Transverse colon (tissue), 4 donors: ENCODE measurements around the gene GOLGA3. TPM values are rescaled to one million over a fixed set of nuclear protein-coding genes. Genes with fewer than 3 reads are reported as not detected.
"Not testable (repeated sequence)": the region's sequence is repeated elsewhere in the genome, so short reads cannot be mapped to it uniquely, and the experiment has no call there.

Experiments used
- DNase-seq: peaks from one replicate; pipeline ENCODE4 v3.0.0-alpha.2; 2019
- H3K27ac ChIP-seq, 4 donors: fragments of 200-600 bp; sonication (generic); 2 replicates each; pipeline ENCODE4 v1.5.1; 2016 to 2018; ENCODE audit warnings: inconsistent platforms in 4 of 4
- H3K27me3 ChIP-seq: fragments of 200-600 bp; sonication (generic); 2 replicates; pipeline ENCODE4 v1.5.1; 2017; ENCODE audit warnings: inconsistent platforms
- H3K36me3 ChIP-seq, 4 donors: fragments of 200-600 bp; sonication (generic); 2 replicates each; pipeline ENCODE4 v1.5.1; 2017 to 2019; ENCODE audit warnings: inconsistent platforms in 4 of 4
- H3K4me1 ChIP-seq, 4 donors: fragments of 200-600 bp; sonication (generic); 2 replicates each; pipeline ENCODE4 v1.5.1; 2017 to 2020; ENCODE audit warnings: inconsistent platforms in 4 of 4
- H3K4me3 ChIP-seq, 4 donors: fragments of 200-600 bp; sonication (generic); 1 replicate in 1 of 4; 2 replicates in 3 of 4; pipeline versions ENCODE4 v1.5.1 to v1.6.1; 2017 to 2019; ENCODE audit warnings: inconsistent platforms in 4 of 4
- H3K9me3 ChIP-seq, 2 donors: fragments of 200-600 bp; sonication (generic); 2 replicates each; pipeline ENCODE4 v1.5.1; 2017 to 2019; ENCODE audit warnings: inconsistent platforms in 2 of 2
- EP300 ChIP-seq: sonication (generic); formaldehyde crosslinking; IDR thresholded peaks from one replicate; pipeline ENCODE4 v1.6.1; 2017; ENCODE audit warnings: antibody characterized with exemption, low read depth
- POLR2A ChIP-seq: fragments of 450-650 bp; IDR thresholded peaks from one replicate; pipeline ENCODE4 v1.6.1; 2016; ENCODE audit warnings: antibody characterized with exemption, mild to moderate bottlenecking, moderate library complexity
- POLR2AphosphoS5 ChIP-seq, 3 donors: sonication (generic); formaldehyde crosslinking; IDR thresholded peaks; one replicate each; pipeline ENCODE4 v1.6.1; 2016; ENCODE audit warnings: antibody characterized with exemption in 3 of 3
- WGBS, 2 donors: methylation state at CpG; one replicate each; pipeline ENCODE4 v1.1.5; 2018; ENCODE audit warnings: low coverage in 1 of 2; 5-methylcytosine and 5-hydroxymethylcytosine counted together
- in situ Hi-C, 4 donors: fragments of 200-750 bp; cut with MboI; loops; one replicate each; pipeline versions ENCODE4 v1.15.0 to v1.15.1; 2017; ENCODE audit warnings: low sequenced_read_pairs in 3 of 4, low pct_ligation_motif_present in 1 of 4, low pct_unique_long_range_greater_than_20kb in 1 of 4
- intact Hi-C: fragments of 100-400 bp; cut with DNase I; formaldehyde crosslinking; loops from one replicate; pipeline ENCODE4 v1.15.1; 2023; ENCODE audit warnings: low total_unique reads
- total RNA-seq, 4 donors: library from RNA; depleted of rRNA; stranded (reverse); fragments of >200 nt; gene quantifications; one replicate each; pipeline ENCODE4 v1.1.0, GENCODE V29; 2016
- TF ChIP-seq, protein P1 (sequence below), 5 experiments: fragments of 200-600 bp in 3 of 5; fragments of 450-650 bp in 2 of 5; sonication (generic) in 3 of 5; IDR thresholded peaks; 1 replicate in 2 of 5; 2 replicates in 3 of 5; pipeline ENCODE4 v1.5.1; 2016 to 2017; ENCODE audit warnings: antibody characterized with exemption in 5 of 5, inconsistent platforms in 3 of 5, mild to moderate bottlenecking in 2 of 5, moderate library complexity in 1 of 5

GOLGA3 gene
- total RNA-seq, 4 donors from 2014 or later, result 90.9 to 113 (median 99.9) TPM

DNA sequence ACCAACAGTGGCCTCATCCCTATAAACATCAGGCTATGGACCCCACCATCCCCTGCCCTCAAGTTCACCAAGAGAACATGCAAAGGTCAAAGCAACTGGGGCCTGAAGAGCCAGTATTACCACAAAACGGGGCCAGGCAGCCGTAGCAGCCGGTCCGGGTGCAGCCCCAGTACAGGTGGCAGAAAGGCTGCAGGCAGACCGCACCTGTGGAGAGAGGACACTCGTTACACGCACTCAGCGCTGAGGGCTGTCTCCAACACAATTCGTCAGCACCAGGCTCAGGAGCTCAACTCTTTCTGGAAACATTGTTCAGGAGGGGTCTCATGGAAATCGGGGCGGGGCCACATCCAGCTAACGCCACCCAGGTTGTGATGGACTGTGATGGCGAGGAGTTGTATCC, 19.9 kb upstream of the GOLGA3 start:
- 96% methylated on average over 13 of the region's 13 CpGs; no CpG with 5 or more reads in 1 of the 2 donors for WGBS, 2 donors
- Histone ChIP-seq H3K27me3 (no peaks in the 10 kb centered on the region), H3K27ac (no peak overlapping the region), H3K4me3 (no peak overlapping the region), H3K9me3 (no peaks in the 10 kb centered on the region), H3K36me3 (peaks cover 0 to 64% (median 26%) of the 10 kb centered on the region in 4 donors), H3K4me1 (no peaks in the 10 kb centered on the region)
- DNase-seq, result no peak
- TF ChIP-seq, protein P1, sequence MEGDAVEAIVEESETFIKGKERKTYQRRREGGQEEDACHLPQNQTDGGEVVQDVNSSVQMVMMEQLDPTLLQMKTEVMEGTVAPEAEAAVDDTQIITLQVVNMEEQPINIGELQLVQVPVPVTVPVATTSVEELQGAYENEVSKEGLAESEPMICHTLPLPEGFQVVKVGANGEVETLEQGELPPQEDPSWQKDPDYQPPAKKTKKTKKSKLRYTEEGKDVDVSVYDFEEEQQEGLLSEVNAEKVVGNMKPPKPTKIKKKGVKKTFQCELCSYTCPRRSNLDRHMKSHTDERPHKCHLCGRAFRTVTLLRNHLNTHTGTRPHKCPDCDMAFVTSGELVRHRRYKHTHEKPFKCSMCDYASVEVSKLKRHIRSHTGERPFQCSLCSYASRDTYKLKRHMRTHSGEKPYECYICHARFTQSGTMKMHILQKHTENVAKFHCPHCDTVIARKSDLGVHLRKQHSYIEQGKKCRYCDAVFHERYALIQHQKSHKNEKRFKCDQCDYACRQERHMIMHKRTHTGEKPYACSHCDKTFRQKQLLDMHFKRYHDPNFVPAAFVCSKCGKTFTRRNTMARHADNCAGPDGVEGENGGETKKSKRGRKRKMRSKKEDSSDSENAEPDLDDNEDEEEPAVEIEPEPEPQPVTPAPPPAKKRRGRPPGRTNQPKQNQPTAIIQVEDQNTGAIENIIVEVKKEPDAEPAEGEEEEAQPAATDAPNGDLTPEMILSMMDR (IDR thresholded peaks at IDR 0.05), result no peak
- TF ChIP-seq POLR2AphosphoS5 (IDR thresholded peaks at IDR 0.05) (no peak), POLR2A (no peak), EP300 (no peak)
- in situ Hi-C loops (no loop called here), intact Hi-C loops (no loop called here)

- Histone ChIP-seq H3K4me3 (no peak overlapping the region), H3K27ac (no peak overlapping the region), H3K9me3 (no peaks in the 10 kb centered on the region), H3K27me3 (no peaks in the 10 kb centered on the region), H3K4me1 (no peaks in the 10 kb centered on the region), H3K36me3 (peaks cover 0 to 66% (median 27%) of the 10 kb centered on the region in 4 donors)
- in situ Hi-C loops, result no loop called here
- intact Hi-C loops, result no loop called here
- no peak for DNase-seq
- TF ChIP-seq POLR2AphosphoS5 (IDR thresholded peaks at IDR 0.05), result no peak
- TF ChIP-seq, protein P1 (IDR thresholded peaks at IDR 0.05), result no peak
- TF ChIP-seq POLR2A, result no peak
- TF ChIP-seq EP300, result no peak
- WGBS, 2 donors, result 83 to 86% methylated on average over 19 to 30 of the region's 30 CpGs
These were observed 19.0 kb upstream of the GOLGA3 start for GRCh38 chr12:132847363-132848356.

DNA sequence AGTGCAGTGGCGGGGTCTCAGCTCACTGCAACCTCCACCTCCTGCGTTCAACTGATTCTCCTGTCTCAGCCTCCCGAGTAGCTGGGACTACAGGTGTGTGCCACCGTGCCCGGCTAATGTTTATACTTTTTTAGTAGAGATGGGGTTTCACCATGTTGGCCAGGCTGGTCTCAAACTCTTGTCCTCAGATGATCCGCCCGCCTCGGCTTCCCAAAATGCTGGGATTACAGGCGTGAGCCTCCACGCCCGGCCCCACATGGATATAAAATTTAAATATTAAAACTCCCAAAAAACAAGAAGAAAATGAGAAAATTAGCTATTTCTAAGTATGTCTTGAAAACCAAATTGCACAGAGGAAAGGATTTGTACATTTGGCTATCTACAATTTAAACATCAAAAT, 16.0 kb upstream of the GOLGA3 start:
- H3K4me1 ChIP-seq, intact Hi-C loops, in situ Hi-C loops, H3K27me3 ChIP-seq, H3K4me3 ChIP-seq, DNase-seq, H3K27ac ChIP-seq, H3K9me3 ChIP-seq: not testable (repeated sequence)
- 93 to 98% methylated on average over 8 to 11 of the region's 11 CpGs for WGBS, 2 donors
- peaks cover 0 to 71% (median 33%) of the 10 kb centered on the region in 4 donors for H3K36me3 ChIP-seq

- TF ChIP-seq POLR2A, result no peak
- TF ChIP-seq, protein P1 (IDR thresholded peaks at IDR 0.05), result no peak
- no peak for TF ChIP-seq POLR2AphosphoS5 (IDR thresholded peaks at IDR 0.05)
- no peak for TF ChIP-seq EP300
- H3K27me3 ChIP-seq, result no peaks in the 10 kb centered on the region
- H3K4me1 ChIP-seq, result peaks cover 7 to 14% (median 10%) of the 10 kb centered on the region in 4 donors
- H3K36me3 ChIP-seq, result peaks cover 0 to 62% (median 31%) of the 10 kb centered on the region in 4 donors
- intact Hi-C loops, result no loop called here
- no peaks in the 10 kb centered on the region for H3K9me3 ChIP-seq
- WGBS, 2 donors, result 88 to 92% methylated on average over 6 to 21 of the region's 21 CpGs
- no peak overlapping the region for H3K27ac ChIP-seq
- DNase-seq, result no peak
- H3K4me3 ChIP-seq, result no peak overlapping the region
- in situ Hi-C loops, result no loop called here
These were observed 13.9 kb upstream of the GOLGA3 start for GRCh38 chr12:132842449-132843045.
